CD14-positive monocyte (primary cell): Measurements from ENCODE around the gene KCNQ1. TPM values are rescaled to one million over a fixed set of nuclear protein-coding genes. Genes with fewer than 3 reads are reported as not detected.

Source experiments
- DNase-seq, 3 donors: peaks; one replicate each; pipeline ENCODE4 v3.0.0-alpha.2; 2011 to 2022
- H2AFZ ChIP-seq: 2 replicates; pipeline ENCODE4 v1.6.0; 2012; ENCODE audit warnings: mild to moderate bottlenecking, low read depth, low read length, inconsistent platforms; ENCODE audit not compliant: insufficient read depth, poor library complexity, severe bottlenecking
- H3K27ac ChIP-seq, 2 donors: 1 replicate in 1 of 2; 2 replicates in 1 of 2; pipeline ENCODE4 v1.5.1; 2012 to 2013; ENCODE audit warnings: low read length in 2 of 2, control low read depth in 1 of 2, inconsistent platforms in 1 of 2, low read depth in 1 of 2, mild to moderate bottlenecking in 1 of 2
- H3K27me3 ChIP-seq, 2 donors: one replicate each; pipeline versions ENCODE4 v1.6.0 to v1.6.1; 2011 to 2013; ENCODE audit warnings: low read length in 2 of 2; ENCODE audit not compliant: control insufficient read depth in 2 of 2, insufficient read depth in 2 of 2
- H3K36me3 ChIP-seq, 2 donors: replicated peaks in 1 of 2; 1 replicate in 1 of 2; 2 replicates in 1 of 2; pipeline versions ENCODE4 v1.5.1 to v1.6.1; 2012 to 2013; ENCODE audit warnings: low read length in 2 of 2, control low read depth in 1 of 2, inconsistent platforms in 1 of 2, mild to moderate bottlenecking in 1 of 2; ENCODE audit not compliant: insufficient read depth in 2 of 2, control insufficient read depth in 1 of 2
- H3K4me1 ChIP-seq, 2 donors: 1 replicate in 1 of 2; 2 replicates in 1 of 2; pipeline versions ENCODE4 v1.5.1 to v1.6.1; 2012 to 2013; ENCODE audit warnings: low read length in 2 of 2, control low read depth in 1 of 2, inconsistent platforms in 1 of 2, mild to moderate bottlenecking in 1 of 2, moderate library complexity in 1 of 2; ENCODE audit not compliant: insufficient read depth in 2 of 2, control insufficient read depth in 1 of 2
- H3K4me2 ChIP-seq: replicated peaks from 2 replicates; pipeline ENCODE3; 2012; ENCODE audit warnings: low read length, moderate library complexity, mild to moderate bottlenecking; ENCODE audit not compliant: poor library complexity, severe bottlenecking; ENCODE audit errors: extremely low read depth
- H3K4me3 ChIP-seq, 3 experiments: fragments of 200-600 bp in 1 of 3; sonication (generic) in 1 of 3; replicated peaks in 1 of 3; 1 replicate in 2 of 3; 2 replicates in 1 of 3; pipeline ENCODE4 v1.5.1; 2011 to 2013; ENCODE audit warnings: low read length in 3 of 3, mild to moderate bottlenecking in 3 of 3, control low read depth in 2 of 3, low read depth in 2 of 3, inconsistent platforms in 1 of 3, moderate library complexity in 1 of 3
- H3K79me2 ChIP-seq: 2 replicates; pipeline ENCODE4 v1.6.0; 2012; ENCODE audit warnings: mild to moderate bottlenecking, control low read depth, inconsistent platforms, low read length, moderate library complexity; ENCODE audit not compliant: insufficient read depth
- H3K9ac ChIP-seq: 2 replicates; pipeline ENCODE4 v1.6.0; 2017; ENCODE audit warnings: low read length, mild to moderate bottlenecking; ENCODE audit not compliant: insufficient read depth, poor library complexity, severe bottlenecking
- H3K9me3 ChIP-seq, 2 donors: replicated peaks in 1 of 2; 1 replicate in 1 of 2; 2 replicates in 1 of 2; pipeline versions ENCODE4 v1.5.1 to v1.6.1; 2012 to 2013; ENCODE audit warnings: low read length in 2 of 2, control low read depth in 1 of 2; ENCODE audit not compliant: control insufficient read depth in 1 of 2, insufficient read depth in 1 of 2
- H4K20me1 ChIP-seq: 2 replicates; pipeline ENCODE4 v1.6.0; 2012; ENCODE audit warnings: mild to moderate bottlenecking, low read length, control low read depth, moderate library complexity; ENCODE audit not compliant: insufficient read depth
- H3K27ac Mint-ChIP-seq, 7 donors: one replicate each; pipeline ENCODE4 v1.8.0; 2020; ENCODE audit warnings: mild to moderate bottlenecking in 7 of 7, mixed read lengths in 7 of 7, moderate library complexity in 6 of 7, inconsistent platforms in 2 of 7
- H3K27me3 Mint-ChIP-seq, 3 donors: one replicate each; pipeline ENCODE4 v1.8.0; 2021 to 2022; ENCODE audit warnings: low read depth in 3 of 3, mild to moderate bottlenecking in 3 of 3, mixed read lengths in 3 of 3, moderate library complexity in 3 of 3, inconsistent platforms in 1 of 3
- H3K36me3 Mint-ChIP-seq, 2 donors: one replicate each; pipeline ENCODE4 v1.8.0; 2020; ENCODE audit warnings: mixed read lengths in 2 of 2, inconsistent platforms in 1 of 2, mild to moderate bottlenecking in 1 of 2
- H3K4me1 Mint-ChIP-seq: one replicate; pipeline ENCODE4 v1.8.0; 2020; ENCODE audit warnings: mild to moderate bottlenecking, mixed read lengths
- H3K4me3 Mint-ChIP-seq, 2 donors: one replicate each; pipeline ENCODE4 v1.8.0; 2020; ENCODE audit warnings: mild to moderate bottlenecking in 2 of 2, mixed read lengths in 2 of 2, moderate library complexity in 1 of 2
- H3K9me3 Mint-ChIP-seq, 7 donors: one replicate each; pipeline ENCODE4 v1.8.0; 2020 to 2022; ENCODE audit warnings: mixed read lengths in 7 of 7, mild to moderate bottlenecking in 6 of 7, moderate library complexity in 6 of 7, inconsistent platforms in 2 of 7
- CTCF ChIP-seq: fragments of 200-600 bp; IDR thresholded peaks from one replicate; pipeline ENCODE4 v1.8.0; 2022; ENCODE audit warnings: antibody characterized with exemption, mild to moderate bottlenecking
- WGBS: methylation state at CpG from one replicate; pipeline ENCODE4 v1.1.5; 2013; ENCODE audit warnings: missing lambda C conversion rate; ENCODE audit not compliant: insufficient coverage; 5-methylcytosine and 5-hydroxymethylcytosine counted together
- intact Hi-C, 2 donors: fragments of 100-400 bp; cut with micrococcal nuclease; formaldehyde crosslinking; loops; one replicate each; pipeline versions ENCODE4 v1.15.0 to v1.15.1; 2023
- polyA plus RNA-seq, 3 donors: library from polyadenylated mRNA; depleted of rRNA in 1 of 3; unstranded in 2 of 3; stranded (reverse) in 1 of 3; fragments of 300-500 nt in 2 of 3; fragments of >200 nt in 1 of 3; fragmentation: Illumina TruSeq in 2 of 3; gene quantifications; 1 replicate in 2 of 3; 2 replicates in 1 of 3; pipeline ENCODE4 v1.2.3, GENCODE V29; 2012 to 2021

Gene KCNQ1
- polyA plus RNA-seq, 3 donors = 14.9 to 31.8 (median 21.6) TPM

DNA sequence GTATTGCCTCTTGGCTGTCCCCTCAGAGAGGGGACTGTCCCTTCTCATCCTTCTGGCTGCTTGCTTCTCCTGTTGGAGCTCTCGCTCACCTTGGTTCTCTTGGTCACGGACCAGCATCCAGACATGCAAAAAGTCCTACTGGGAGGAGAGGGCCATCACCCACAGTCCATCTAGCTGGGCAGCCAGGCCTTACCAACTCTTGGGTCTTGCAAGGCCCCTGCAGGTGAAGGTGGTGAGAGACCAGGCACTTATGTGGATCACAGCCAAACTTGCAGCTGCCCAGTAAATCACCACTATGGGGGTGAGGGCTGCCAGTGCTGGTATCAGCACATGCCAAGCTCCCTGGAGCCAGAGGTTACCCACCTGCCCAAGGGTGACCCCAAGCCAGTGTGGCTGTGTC lies 218.7 kb downstream of the KCNQ1 start:
- DNase-seq = peak in 1 of 3 donors; percentile 1
- H2AFZ ChIP-seq = no peak overlapping the region
- no peak overlapping the region for H3K4me2 ChIP-seq
- no peak for TF ChIP-seq CTCF
- Mint-ChIP-seq H3K27ac (no peak overlapping the region), H3K4me1 (no peaks in the 10 kb centered on the region), H3K36me3 (peaks cover 70 to 85% of the 10 kb centered on the region in 2 donors), H3K4me3 (no peak overlapping the region), H3K9me3 (peaks cover 3 to 38% (median 21%) of the 10 kb centered on the region in 7 donors), H3K27me3 (peaks cover 0 to 3% (median 0%) of the 10 kb centered on the region in 3 donors)
- H3K79me2 ChIP-seq = no peaks in the 10 kb centered on the region
- intact Hi-C loops = no loop called here
- no peak overlapping the region for H3K27ac ChIP-seq
- no peaks in the 10 kb centered on the region for H3K4me1 ChIP-seq
- no peaks in the 10 kb centered on the region for H3K27me3 ChIP-seq
- 100% methylated on average over 2 of the region's 2 CpGs for WGBS
- H3K9me3 ChIP-seq = peaks cover 17 to 28% of the 10 kb centered on the region in 2 donors
- H3K9ac ChIP-seq = no peak overlapping the region
- peaks cover 42% of the 10 kb centered on the region for H4K20me1 ChIP-seq
- H3K36me3 ChIP-seq = peaks cover 49 to 94% of the 10 kb centered on the region in 2 donors
- H3K4me3 ChIP-seq = no peak overlapping the region

DNA sequence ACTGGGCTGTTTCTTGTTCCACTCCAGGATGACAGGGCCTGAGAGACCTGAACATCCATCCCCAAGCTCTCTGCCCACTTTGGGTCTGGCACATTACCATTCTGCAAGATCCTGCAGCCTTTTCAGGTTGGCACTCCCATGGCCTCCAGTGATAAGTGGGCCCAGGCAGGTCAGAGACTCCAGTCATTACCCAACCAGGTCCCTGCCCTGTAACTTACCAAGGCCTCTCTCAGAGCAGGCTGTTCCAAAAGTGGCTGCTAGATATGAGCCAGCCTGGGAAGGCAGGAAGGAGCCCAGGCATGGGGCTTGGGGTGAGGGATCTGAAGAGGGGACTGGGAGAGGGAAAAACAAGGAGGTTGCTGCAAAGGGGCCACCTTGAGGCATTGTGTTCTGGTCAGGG lies 219.1 kb downstream of the KCNQ1 start:
- H3K4me1 Mint-ChIP-seq = no peaks in the 10 kb centered on the region
- H3K4me3 Mint-ChIP-seq = no peak overlapping the region
- TF ChIP-seq CTCF = no peak
- Histone ChIP-seq H3K4me3 (no peak overlapping the region), H3K9ac (no peak overlapping the region), H3K36me3 (peaks cover 49 to 96% of the 10 kb centered on the region in 2 donors), H3K27ac (no peak overlapping the region), H3K9me3 (peaks cover 17 to 28% of the 10 kb centered on the region in 2 donors), H3K27me3 (no peaks in the 10 kb centered on the region), H3K4me1 (no peaks in the 10 kb centered on the region), H3K4me2 (no peak overlapping the region), H3K79me2 (no peaks in the 10 kb centered on the region), H2AFZ (no peak overlapping the region), H4K20me1 (peaks cover 46% of the 10 kb centered on the region)
- DNase-seq = peak in 1 of 3 donors; percentile 2
- peaks cover 3 to 37% (median 20%) of the 10 kb centered on the region in 7 donors for H3K9me3 Mint-ChIP-seq
- peaks cover 70 to 85% of the 10 kb centered on the region in 2 donors for H3K36me3 Mint-ChIP-seq
- H3K27me3 Mint-ChIP-seq = peaks cover 0 to 3% (median 0%) of the 10 kb centered on the region in 3 donors
- intact Hi-C loops = no loop called here
- no peak overlapping the region for H3K27ac Mint-ChIP-seq
